Measurements from ENCODE around the gene ADD3.

The ADD3 gene

GRCh38 chr10:110007701-110008517, at the start of gene ADD3:
Gene ADD3, plus strand, starts transcription at chr10:110007984. Its CDS starts 92,670 bp downstream, at chr10:110100654.
- no peak for DNase-seq

DNA sequence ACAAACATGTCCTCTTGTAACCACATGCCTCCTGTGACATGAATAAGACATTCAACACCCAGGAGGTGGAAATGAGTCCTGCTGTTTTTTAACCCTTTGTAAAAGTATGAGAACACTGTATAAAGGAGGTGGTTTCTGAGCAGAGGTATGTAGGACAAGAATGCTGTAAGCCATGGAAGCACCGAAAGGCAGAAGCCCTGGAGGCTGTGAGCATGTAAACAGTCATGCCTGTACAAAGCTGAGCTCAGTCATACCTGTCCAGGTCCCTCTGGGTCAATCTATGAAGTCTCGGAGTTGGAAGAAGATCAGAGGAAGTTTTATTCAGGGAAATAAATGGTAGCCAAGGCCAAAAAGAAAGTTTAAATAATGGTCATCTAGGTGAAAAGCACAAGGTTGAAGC, 49.7 kb upstream of the ADD3 start:
- no peak for DNase-seq

DNA sequence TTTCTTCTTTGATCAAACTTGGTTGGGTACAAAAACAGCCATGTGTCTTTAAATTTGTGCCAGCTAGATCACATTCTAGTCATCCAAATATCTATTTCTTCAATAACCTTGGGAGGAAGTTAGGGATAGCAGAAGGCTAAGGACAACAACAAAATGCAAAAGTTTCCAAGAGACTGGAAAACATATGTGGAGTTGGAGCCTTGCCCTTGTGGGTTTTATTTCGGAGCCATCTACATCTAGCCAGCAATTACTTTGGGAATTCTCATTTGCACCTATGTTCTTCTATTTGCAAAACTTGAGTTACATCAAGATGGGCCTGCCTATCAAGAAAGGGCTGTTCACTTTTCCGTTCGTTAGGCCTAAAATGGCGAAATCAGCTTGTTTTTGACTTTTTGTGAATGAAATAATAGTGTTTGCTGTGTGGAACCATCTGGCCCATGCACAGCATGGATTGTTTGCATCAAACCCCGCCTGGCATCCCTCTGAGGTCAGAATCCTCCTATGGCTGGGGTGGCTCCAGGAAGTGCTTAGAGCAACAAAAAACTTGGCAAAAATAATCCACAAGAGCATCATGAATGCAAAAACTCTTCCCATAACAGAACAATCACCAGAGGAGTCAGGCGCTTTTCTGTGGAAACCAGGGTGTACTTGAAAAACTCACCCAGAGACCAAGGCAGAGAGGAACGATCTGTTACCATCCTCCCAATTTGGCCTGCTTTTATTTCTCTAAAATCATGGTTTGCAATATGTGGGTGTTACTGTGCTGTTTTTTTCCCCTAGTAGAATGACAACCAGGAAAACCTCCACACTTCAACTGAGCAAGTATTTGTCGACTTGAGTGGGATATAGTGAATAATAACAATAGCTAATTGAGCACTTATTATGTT, 48.3 kb upstream of the ADD3 start:
- no peak for DNase-seq

GRCh38 chr10:109960682-109961081, 47.1 kb upstream of the ADD3 start:
- DNase-seq, result no peak

DNA sequence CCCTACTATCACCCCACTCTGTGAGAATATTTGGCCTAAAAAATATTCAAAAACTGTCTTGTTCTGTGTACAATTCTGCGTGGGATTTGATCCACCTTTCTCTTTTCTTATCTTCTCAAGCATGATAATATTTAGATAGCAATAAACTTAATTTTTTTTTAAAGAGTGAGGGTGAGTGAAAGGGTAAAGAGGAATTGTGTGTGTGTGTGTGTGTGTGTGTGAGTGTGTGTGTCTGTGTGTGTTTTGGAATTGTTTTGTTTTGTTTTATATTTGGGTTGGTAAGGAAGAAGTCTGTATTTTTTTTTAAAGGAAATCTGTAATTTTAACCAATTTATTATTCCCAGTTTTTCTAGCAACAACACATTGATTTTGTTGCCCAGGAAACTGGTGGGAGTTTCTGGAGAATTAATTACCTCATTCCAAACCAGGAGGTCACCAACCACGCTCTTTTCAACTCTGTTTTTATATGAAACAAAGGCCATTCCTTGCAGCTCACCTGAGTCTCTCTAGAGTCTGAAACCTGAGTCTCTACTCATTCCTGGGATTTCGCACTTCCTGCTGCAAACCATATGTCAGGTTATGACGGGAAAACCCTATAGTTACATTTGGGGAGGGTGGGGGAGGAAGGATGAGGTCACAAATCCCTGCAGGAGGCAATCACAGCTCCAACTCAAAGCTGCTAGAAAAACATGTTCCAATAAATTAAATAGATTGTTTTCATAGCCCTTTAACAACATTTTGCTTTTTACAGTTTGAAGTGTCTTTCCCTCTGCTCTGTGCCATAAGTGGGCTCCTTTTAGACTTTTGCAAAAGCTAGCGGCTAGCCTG, 46.4 kb upstream of the ADD3 start:
- DNase-seq, result no peak

DNA sequence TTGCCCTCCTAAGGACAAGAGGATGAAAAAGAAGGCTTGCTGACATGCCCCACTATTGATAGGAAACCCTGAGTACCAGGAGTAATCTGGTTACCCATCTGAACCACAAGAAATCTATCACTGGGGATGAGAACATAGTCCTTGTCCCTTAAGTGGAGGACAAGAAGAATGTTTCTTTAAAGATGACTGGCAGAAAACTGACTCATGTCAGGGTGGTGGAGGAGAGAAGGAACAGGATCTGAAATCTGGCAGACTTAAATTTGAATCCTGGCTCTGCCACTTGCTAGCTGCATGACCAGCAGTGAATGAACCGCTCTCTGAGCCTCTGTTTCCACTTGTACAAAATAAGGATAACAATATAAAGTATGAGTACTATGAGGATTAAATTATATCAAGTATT, 45.5 kb upstream of the ADD3 start:
- DNase-seq, result no peak

DNA sequence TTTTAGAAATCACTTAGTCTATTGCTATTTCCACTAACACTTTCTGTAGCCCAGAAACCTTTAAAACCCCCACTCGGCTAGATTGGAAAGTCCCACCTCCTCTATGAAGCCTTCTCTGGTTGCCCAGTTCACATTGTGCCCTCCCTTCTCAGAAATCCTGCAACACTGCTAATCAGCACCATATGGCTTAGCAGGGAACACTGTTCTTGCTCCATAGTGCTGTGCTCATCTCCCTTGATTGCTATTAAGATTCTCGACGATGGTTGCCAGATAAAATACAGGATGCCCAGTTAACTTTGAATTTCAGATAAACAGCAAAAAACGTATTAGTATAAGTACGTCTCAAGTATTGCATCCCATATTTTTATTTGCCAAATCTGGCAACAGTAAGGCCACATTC, 44.3 kb upstream of the ADD3 start:
- DNase-seq, result no peak

DNA sequence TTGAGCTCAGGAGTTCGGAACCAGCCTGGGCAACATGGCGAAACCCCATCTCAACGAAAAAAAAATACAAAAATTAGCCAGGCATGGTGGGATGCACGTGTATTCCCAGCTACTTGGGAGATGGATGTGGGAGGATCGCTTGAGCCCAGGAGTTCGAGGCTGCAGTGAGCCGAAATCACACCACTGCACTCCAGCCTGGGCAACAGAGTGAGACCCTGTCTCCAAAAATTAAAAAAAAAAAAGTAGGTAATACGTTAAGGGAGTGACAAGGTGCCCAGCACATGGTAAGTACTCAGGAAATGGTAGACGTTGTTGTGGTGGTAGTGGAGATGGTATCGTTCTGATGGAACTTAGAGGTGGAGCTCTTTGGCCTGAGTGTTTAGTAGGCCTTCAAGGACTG, 43.5 kb upstream of the ADD3 start:
- DNase-seq, result no peak

GRCh38 chr10:109966961-109967738, 40.6 kb upstream of the ADD3 start:
- no peak for DNase-seq

GRCh38 chr10:109967739-109968088, 40.1 kb upstream of the ADD3 start:
- no peak for DNase-seq

GRCh38 chr10:109968953-109969759, 38.6 kb upstream of the ADD3 start:
- DNase-seq, result no peak

DNA sequence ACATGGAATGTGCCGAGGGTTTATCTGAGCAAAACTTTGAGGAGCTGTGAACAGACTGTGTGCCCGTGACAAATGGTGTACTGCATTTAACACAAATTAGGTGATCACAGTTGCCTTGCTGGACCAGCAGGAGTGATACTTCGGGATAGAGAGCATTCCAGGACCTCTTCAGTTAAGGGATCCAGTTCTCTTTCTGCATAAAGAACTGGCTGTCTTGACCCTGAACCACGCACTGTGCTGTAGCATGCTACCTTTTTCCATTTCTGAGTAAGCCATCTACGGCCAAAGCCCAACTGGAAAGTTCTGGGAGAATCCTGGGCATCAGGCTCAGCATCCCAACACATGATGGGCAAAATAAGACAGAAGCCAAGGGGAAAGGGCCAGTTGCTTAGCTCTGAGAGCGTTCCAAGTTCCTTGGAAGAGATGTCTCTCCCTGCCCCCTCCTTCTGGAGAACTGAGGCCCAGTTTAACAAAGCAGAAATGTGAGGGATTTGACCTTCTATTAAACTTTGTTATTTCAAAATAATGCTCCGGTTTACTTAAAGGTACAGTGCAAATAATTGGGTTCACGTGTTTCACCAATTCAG, 37.9 kb upstream of the ADD3 start:
- DNase-seq, result no peak

GRCh38 chr10:109971634-109972033, 36.1 kb upstream of the ADD3 start:
- no peak for DNase-seq

- DNase-seq, result no peak
Measured at GRCh38 chr10:109972372-109973001, 35.3 kb upstream of the ADD3 start.

DNA sequence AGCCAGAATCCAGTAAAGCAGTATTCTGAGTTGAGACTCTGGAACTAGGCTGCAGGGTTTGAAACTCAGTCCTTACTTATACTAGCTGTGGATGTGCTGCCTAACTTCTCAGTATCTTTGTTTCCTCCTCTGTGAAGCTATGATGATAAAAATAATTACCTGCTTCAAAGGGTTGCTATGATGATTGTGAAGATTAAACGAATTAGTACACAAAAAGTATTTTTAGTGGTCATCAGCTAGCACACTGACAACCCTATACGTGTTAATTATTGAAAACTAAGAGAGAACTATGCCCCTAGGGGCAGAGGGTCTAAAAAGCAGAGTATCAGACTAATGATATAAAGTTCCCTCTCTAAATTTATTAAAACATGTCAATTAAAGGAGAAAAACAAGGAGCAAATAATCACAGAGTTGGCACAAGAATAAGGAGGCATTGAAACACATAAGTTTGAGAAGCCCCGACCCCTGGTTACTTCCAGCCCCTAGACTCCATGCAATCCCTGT, 34.4 kb upstream of the ADD3 start:
- no peak for DNase-seq

DNA sequence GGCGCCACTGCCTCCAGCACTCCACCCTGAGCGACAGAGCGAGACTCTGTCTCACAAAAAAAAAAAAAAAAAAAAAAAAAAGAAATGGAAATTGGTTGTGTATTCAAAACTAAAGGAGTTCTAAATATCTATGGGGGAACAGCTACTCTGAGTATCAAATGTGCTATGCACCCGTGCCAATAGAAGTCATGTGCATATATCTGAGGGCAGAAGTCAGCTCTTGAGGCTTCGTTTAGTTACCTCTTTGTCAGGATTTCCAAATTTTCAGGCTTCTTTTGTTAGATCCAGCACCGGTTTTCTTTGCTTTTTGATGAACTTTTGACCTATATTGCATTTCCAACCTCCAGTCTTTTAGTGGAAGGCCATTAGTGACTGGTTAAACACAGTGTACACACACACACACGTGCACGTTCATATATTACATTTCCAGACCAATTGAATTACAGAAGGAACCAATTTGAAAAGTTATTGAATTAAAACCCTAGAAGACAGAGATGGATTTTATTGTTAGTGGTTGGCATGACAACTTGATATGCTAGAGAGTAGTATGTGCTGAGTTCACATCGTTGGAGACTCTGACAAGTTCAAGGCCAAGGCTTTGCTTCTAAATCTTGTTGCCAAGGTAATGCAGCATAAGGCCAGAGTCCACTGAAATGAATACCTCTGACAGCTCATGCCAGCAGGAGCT, 33.1 kb upstream of the ADD3 start:
- no peak for DNase-seq

GRCh38 chr10:109975244-109976190, 32.3 kb upstream of the ADD3 start:
- DNase-seq, result no peak

DNA sequence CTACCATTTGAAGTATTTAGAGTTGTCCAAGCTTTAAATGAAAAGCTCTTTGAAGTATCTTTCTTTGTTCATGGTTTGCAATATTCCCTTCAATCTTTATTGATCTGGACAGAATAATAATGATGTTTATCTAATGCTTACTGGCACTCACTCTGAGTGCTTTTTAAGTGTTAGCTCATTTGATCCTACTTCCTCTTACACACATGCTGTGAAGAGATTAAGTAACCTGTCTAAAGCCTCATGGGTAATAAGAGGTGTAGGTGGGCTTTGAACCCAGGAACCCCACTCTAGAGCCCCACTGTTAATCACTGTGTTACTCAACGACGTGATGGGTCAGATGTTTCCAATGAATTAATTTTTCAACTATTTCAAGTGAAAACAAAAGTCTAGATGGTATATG, 31.1 kb upstream of the ADD3 start:
- DNase-seq, result no peak

DNA sequence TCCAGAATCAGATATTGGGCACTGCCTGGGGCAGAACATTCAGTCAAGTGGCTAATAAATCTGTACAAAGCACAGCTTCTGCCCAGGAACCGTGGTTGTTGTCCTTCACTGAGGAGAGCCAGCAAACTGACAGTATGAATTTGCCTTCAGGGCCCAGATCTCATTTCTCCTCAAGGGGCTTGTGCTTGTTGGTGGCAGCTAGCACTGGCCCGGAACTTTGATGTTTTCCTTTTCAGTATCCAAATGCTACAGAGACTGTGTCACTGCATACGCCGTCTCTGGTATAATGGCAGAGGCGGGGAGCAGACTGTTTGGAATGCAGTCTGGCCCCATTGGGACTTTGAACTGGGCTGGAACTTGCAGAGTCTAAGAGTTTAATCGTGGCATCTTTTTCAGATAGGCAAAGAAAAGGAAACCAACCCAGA, 30.4 kb upstream of the ADD3 start:
- DNase-seq, result no peak
